Activated CD4-positive, alpha-beta T cell treated with anti-CD3 and anti-CD28 coated beads, Interleukin-10, Interleukin-2, amounts not matched to agents 100 ng/mL and 50 ng/mL, durations not matched to agents 16 hours and 8 hours (primary cell): ENCODE results near the gene STIM2.
A peak's percentile ranks its signal among the peaks of the same experiment; 100 is the strongest.
"Not testable (repeated sequence)": the region's sequence is repeated elsewhere in the genome, so short reads cannot be mapped to it uniquely, and the experiment has no call there.

Experiments used
- DNase-seq: peaks from one replicate; pipeline ENCODE4 v3.0.0-alpha.2; 2020

The STIM2 gene

DNA sequence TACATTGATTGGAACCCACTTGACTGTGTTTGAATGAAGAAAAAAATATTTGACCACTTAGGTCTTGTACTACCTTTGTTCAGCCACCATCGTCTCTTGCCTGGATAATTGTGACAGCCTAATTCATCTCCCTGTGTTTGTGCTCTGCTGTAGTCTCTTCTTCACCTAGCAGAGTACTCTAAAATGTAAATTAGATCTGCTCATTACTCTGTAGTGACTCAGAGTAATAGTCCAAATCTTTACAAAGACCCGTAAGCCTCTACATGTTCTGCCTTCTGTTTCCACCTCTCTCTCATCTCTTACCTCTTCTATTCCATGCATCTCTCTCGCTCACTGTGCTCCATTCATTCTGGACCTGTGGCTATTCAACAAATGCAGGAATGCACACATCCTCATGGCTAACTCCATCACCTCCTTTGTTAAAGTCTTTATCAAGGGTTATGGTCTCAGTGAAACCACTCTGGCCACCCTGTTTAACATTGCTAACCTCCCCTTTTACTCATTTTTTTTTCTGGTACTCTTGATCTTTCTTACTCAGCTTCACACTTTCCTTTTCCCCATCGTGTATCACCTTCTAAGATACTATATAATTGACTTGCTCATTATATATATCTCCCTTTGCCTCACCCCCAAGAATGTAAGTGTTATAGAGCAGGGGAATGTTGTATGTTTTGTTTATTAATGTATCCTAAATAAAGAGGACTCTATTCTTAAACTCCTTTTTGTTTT lies 98.4 kb downstream of the STIM2 start:
- DNase-seq = peak; percentile 6

DNA sequence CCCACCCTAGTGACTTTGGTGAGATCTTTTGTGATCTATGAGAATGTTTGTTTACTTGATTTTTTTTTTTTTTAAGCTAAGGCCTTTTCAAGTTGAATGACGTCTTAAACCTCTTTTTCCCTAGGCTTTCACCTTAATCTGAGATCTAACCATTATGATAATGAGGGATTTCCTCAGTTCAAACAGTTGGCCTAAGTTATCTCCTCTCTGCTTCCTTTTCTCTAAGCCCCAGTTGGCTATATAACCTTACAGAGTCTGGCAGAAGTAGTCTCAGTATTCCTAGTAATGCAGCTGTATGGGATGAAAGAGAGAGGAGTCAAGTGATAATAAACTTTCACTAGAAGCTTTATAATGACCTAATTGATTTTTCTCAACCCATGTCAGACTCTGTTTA lies 99.0 kb downstream of the STIM2 start:
- no peak for DNase-seq

DNA sequence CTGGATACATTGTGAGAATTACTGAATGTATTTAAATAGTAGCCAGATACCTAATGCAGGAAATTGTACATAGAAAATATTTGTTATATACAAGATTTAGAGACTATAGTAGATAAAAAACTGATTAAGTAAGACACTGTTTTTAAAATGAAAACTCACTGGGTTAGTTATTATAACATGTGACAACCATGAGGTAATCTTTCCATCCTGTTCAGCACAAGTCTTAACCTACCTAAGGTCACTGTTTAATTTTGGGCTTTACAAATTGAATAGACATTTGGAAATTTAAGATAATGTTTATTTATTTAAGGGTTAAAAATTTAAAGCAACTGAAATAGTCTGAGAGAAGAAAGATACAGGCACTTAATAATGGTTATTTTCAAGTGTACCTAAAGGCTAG lies 102.1 kb downstream of the STIM2 start:
- DNase-seq = no peak

- DNase-seq = no peak
These were observed 103.9 kb downstream of the STIM2 start for GRCh38 chr4:26964512-26964911.

GRCh38 chr4:26964994-26965393 lies 104.4 kb downstream of the STIM2 start:
- DNase-seq = no peak

DNA sequence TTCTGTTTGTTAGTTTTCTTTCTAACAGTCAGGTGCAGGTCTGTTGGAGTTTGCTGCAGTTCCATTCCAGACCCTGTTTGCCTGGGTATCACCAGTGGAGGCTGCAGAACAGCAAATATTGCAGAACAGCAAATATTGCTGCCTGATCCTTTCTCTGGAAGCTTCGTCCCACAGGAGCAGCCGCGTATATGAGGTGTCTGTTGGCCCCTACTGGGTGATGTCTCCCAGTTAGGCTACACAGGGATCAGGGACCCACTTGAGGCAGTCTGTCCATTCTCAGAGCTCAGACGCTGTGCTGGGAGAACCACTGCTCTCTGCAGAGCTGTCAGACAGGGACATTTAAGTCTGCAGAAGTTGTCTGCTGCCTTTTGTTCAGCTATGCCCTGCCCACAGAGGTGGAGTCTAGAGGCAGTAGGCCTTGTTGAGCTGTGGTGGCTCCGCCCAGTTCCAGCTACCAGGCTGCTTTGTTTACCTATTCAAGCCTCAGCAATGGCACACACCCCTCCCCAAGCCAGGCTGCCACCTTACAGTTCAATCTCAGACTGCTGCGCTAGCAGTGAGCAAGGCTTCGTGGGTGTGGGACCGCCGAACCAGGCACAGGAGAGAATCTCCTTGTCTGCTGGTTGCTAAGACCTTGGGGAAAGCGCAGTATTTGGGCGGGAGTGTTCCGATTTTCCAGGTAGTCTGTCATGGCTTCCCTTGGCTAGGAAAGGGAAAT lies 115.0 kb downstream of the STIM2 start:
- not testable (repeated sequence) for DNase-seq

DNA sequence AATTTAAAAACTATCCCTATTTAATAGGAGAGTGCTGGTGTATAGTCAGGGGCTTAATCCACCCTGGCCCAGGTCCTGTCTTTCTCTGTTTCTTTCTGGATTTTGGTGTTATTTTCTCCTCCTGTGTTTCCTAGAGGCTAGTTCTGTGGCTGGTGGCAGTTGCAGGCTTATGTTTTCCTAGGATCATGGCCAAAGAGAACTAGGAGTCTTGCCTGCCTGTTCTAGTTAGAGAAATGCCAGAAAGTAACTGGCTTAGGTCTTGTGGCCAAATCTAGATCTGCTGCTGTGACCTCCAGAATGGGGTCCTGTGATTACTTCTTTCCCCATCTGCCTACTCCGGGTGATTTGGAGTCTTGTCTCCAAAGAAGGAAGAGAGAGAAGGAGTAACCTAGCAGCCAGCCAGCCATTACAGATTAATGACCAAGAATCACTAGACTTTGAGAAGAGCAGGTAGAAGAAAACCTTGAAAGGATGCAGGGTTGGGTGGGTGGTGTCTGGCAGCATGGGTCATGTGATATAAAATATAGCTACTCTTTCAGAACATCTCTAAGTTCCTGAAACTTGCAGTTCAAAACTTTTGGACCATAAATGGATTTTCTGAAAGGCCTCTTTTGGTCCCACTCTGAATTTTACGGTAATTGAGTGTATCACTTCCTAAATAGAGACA lies 117.9 kb downstream of the STIM2 start:
- DNase-seq = no peak

DNA sequence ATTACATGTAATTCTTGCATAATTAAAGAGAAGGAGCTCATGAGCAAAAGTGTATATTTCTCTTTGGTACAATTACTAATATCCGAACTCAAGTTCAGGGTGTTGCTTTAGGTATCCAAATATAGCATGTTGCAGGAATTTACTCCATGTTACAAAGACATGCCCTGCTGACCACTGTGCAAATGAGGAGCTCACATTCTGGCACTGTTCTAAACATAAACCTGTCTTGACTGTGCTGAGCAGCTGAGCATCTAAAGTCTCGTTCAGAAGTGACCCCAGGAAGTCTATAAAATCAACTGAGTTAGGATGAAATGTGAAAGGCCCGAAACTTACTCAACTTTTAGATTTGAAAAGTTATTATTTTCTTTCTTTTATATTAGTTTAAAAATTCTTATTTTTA lies 124.3 kb downstream of the STIM2 start:
- no peak for DNase-seq

- DNase-seq = peak; percentile 61
These were observed 125.2 kb downstream of the STIM2 start for GRCh38 chr4:26985873-26986272.

- no peak for DNase-seq
These were observed 126.5 kb downstream of the STIM2 start for GRCh38 chr4:26987191-26987590.

GRCh38 chr4:26991057-26991456 lies 130.4 kb downstream of the STIM2 start:
- no peak for DNase-seq

DNA sequence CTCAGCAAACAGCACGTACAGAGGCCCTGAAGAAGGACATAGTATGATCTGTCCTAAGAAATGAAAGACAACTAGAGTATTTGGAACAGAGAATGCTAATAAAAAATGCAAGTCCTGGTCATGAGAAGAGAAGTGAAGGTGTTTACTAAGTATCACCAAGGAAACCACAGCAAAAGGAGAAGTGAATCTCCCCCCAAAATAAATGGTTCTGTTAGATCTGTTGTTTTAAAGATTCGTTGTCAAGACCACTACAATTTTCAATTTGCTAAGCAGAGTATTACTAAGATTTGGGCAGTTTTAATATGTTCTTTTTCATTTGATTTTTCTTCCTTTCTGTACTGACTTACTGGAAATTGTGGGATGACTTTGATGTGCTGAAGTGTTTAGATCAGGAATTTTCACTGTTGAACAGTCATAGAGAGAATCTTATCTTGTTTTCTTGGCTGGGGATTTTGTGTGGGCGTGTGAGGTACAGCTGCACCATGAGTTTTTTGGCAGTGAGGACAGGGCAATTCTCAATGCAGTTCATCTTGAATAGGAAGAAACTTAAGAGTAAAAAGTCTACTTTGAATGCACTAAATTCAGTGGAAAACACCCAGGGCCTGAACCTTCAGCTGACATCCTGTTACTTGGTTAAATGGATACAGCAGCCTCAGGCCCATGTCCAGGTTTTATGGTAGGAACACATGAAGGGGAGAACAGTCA lies 132.2 kb downstream of the STIM2 start:
- peak; percentile 42 for DNase-seq

DNA sequence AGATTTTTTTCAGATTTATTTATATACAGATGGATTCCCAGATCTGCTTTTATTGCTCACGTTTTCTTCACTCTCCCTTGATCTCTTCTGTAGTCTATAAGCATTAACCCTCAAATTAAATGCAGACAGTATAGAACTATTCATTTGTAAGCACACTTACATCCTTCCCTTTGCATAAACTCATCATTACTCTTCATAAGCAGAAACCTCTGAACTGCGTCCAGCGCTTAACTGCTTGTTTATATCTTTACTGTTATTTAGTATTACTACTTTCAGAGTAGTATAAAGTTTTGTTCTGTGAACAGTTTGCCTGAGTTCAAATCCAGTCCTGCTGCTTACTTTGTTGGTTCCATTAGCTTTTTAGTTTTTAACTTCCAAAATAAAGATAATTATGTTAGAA lies 132.9 kb downstream of the STIM2 start:
- DNase-seq = no peak

- no peak for DNase-seq
These were observed 133.3 kb downstream of the STIM2 start for GRCh38 chr4:26993967-26994366.

DNA sequence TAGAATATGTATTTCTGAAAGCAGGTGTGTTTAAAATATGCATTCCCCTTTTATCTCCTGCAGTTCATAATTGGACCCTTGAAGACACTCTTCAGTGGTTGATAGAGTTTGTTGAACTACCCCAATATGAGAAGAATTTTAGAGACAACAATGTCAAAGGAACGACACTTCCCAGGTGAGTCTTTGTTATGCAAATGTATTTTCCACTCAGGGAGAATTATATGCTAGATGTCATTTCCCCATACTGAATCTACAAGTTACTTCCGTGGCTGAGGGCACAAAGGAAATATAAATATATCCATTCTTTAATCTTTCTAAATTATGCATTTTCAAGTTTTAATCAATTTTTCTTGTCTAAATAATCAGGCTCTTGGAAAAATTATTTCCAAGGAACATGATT lies 134.7 kb downstream of the STIM2 start:
- DNase-seq = no peak

- no peak for DNase-seq
These were observed 136.1 kb downstream of the STIM2 start for GRCh38 chr4:26996745-26997144.

- DNase-seq = no peak
These were observed 139.0 kb downstream of the STIM2 start for GRCh38 chr4:26999689-27000088.

GRCh38 chr4:27000122-27000521 lies 139.5 kb downstream of the STIM2 start:
- no peak for DNase-seq

DNA sequence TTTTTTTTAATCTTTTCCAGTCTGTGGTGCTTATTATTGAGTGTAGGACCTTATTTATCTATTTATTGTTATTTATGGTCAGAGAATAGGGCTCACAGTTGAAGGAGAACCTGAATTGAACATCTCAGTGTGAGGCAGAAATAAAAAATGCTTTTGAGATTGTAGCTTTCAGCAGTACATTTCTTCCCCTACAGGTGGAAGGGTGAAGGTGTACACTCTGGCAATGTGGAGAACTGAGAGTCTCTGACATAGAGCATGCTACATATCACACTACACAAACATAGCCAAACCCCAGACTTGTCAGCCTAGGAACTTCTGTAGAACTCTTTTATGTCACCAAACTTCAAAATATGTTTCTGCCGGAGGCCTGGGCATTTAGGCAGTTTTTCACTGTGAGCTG lies 140.2 kb downstream of the STIM2 start:
- peak; percentile 24 for DNase-seq

GRCh38 chr4:27001398-27002164 lies 140.9 kb downstream of the STIM2 start:
- DNase-seq = no peak

DNA sequence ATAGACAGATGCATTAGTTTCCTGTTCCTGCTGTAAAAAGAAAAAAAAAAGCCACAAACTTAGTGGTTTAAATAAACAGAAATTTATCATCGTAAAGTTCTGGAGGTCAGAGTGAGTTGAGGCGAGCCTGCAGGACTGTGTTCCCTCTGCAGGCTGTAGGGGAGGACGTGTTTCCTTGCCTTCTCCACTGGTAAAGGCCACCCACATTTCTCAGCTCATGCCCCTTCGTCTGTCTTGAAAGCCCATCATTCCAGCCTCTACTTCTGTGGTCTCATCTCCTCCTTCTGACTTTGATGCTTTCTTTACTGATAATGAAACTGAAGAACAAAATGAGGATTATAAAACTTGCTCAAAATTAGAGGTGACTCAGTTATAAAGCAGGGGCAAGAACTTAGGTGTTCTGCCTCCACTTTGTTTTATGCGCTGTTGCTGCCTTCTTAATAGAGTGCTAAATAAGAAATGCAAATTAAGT lies 143.0 kb downstream of the STIM2 start:
- peak; percentile 77 for DNase-seq

DNA sequence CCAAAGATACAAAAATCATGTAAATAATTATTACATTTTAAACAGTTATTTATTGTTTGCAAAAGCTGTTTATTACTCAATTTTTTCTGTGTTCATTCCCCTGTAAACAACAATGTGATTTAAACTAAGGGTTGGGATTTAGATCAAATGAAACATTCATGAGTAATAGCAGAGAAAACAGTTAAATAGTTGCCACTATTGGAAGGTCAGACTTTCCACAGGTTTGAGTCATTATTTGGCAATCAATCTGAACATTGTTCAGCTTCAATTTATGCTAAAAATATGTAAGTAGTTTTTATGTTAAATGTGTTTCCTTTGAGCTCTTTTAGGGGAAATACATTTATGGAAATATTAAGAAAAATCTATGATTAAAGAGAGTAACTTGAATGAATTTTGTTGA lies 144.9 kb downstream of the STIM2 start:
- DNase-seq = peak; percentile 21
